GM21381 (cell line): Measurements from ENCODE around the gene APPBP2.
"Not testable (repeated sequence)": the region's sequence is repeated elsewhere in the genome, so short reads cannot be mapped to it uniquely, and the experiment has no call there.

Experiments
- ATAC-seq: cut with Tn5 transposase; IDR thresholded peaks from one replicate; pipeline ENCODE4 v1.9.1; 2021; ENCODE audit warnings: mild to moderate bottlenecking, moderate library complexity; ENCODE audit not compliant: unreplicated experiment

The APPBP2 gene

GRCh38 chr17:60439501-60439900 lies 86.5 kb downstream of the APPBP2 start:
- no peak for ATAC-seq

- no peak for ATAC-seq
Observed at GRCh38 chr17:60436676-60437075, 89.4 kb downstream of the APPBP2 start.

GRCh38 chr17:60435244-60436167 lies 90.5 kb downstream of the APPBP2 start:
- no peak for ATAC-seq

- ATAC-seq = not testable (repeated sequence)
Observed at GRCh38 chr17:60433021-60433997, 92.7 kb downstream of the APPBP2 start.

- not testable (repeated sequence) for ATAC-seq
Observed at GRCh38 chr17:60430561-60430960, 95.5 kb downstream of the APPBP2 start.

GRCh38 chr17:60428491-60428890 lies 97.6 kb downstream of the APPBP2 start:
- ATAC-seq = not testable (repeated sequence)

- ATAC-seq = no peak
Observed at GRCh38 chr17:60426596-60426995, 99.4 kb downstream of the APPBP2 start.

GRCh38 chr17:60425626-60426025 lies 100.4 kb downstream of the APPBP2 start:
- no peak for ATAC-seq

GRCh38 chr17:60423865-60424264 lies 102.2 kb downstream of the APPBP2 start:
- ATAC-seq = no peak

- no peak for ATAC-seq
Observed at GRCh38 chr17:60422162-60422665, 103.8 kb downstream of the APPBP2 start, which contains the start of gene CHCT1. Gene CHCT1 (plus strand): TSS chr17:60422489. CDS start chr17:60422593, 104 bp downstream.

- peak; percentile 89 for ATAC-seq
Observed at GRCh38 chr17:60421273-60422161, 104.5 kb downstream of the APPBP2 start.

GRCh38 chr17:60419875-60420274 lies 106.2 kb downstream of the APPBP2 start:
- not testable (repeated sequence) for ATAC-seq

GRCh38 chr17:60419003-60419402 lies 107.0 kb downstream of the APPBP2 start:
- ATAC-seq = not testable (repeated sequence)

GRCh38 chr17:60416368-60416925 lies 109.6 kb downstream of the APPBP2 start:
- ATAC-seq = no peak

- no peak for ATAC-seq
Observed at GRCh38 chr17:60415146-60415545, 110.9 kb downstream of the APPBP2 start.

- ATAC-seq = no peak
Observed at GRCh38 chr17:60412701-60413100, 113.3 kb downstream of the APPBP2 start.

GRCh38 chr17:60410001-60410400 lies 116.0 kb downstream of the APPBP2 start:
- no peak for ATAC-seq

- ATAC-seq = no peak
Observed at GRCh38 chr17:60406887-60407286, 119.2 kb downstream of the APPBP2 start.

GRCh38 chr17:60403962-60404361 lies 122.1 kb downstream of the APPBP2 start:
- ATAC-seq = no peak

- no peak for ATAC-seq
Observed at GRCh38 chr17:60403523-60403810, 122.6 kb downstream of the APPBP2 start.
